Fibroblast of skin of abdomen (primary cell): Measurements from ENCODE around the gene FASTK. TPM values are rescaled to one million over a fixed set of nuclear protein-coding genes. Genes with fewer than 3 reads are reported as not detected.

Source experiments
- DNase-seq: peaks from one replicate; pipeline ENCODE4 v3.0.0-alpha.2; 2013
- polyA plus RNA-seq, 2 experiments: library from polyadenylated mRNA; unstranded; fragments of 120-200 nt; gene quantifications; one replicate each; pipeline ENCODE4 v1.2.1, GENCODE V29; 2013; ENCODE audit not compliant: insufficient read length in 2 of 2

The FASTK gene, protein sequence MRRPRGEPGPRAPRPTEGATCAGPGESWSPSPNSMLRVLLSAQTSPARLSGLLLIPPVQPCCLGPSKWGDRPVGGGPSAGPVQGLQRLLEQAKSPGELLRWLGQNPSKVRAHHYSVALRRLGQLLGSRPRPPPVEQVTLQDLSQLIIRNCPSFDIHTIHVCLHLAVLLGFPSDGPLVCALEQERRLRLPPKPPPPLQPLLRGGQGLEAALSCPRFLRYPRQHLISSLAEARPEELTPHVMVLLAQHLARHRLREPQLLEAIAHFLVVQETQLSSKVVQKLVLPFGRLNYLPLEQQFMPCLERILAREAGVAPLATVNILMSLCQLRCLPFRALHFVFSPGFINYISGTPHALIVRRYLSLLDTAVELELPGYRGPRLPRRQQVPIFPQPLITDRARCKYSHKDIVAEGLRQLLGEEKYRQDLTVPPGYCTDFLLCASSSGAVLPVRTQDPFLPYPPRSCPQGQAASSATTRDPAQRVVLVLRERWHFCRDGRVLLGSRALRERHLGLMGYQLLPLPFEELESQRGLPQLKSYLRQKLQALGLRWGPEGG
- polyA plus RNA-seq (2013, experiment 1 of 2; ENCODE audit: insufficient read length), result 81.5 TPM
- 84.1 TPM for polyA plus RNA-seq (2013, experiment 2 of 2; ENCODE audit: insufficient read length)

DNA sequence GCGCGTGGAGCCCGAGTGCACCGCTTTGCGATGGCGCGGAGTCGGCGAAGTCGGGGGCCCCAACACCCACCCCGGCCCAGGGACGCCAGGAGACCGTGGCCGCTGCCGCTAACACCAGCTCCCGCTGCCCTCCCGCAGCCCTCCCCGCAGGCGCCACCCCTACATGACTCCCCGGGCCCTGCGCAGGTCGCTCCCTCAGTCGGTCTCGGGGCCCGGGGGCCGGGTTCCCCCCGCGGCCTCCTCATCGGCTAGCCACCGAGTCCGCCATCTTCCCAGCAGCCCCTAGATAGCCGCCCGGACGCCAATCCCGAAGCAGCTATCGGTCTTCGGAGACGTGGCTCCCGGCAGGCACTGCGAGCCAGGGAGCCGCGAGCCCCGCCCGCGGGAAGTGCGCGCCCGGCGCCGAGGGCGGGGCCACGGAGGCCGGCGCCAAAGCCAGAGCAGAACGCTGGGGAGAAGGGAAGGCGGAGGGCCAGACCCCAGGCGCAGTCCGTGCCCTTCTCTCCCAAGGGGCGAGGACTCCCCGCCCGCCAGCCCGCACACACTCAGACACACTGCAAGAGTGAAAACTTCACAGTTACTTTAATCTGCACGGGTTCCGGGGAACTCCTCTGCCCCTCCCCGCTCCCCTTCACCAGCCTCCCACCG, at the start of gene FASTK:
FASTK (minus strand) TSS at position 288 of the 648 bp plus-strand sequence; CDS start at position 245, 43 bp downstream.
- DNase-seq, result peak; percentile 91

DNA sequence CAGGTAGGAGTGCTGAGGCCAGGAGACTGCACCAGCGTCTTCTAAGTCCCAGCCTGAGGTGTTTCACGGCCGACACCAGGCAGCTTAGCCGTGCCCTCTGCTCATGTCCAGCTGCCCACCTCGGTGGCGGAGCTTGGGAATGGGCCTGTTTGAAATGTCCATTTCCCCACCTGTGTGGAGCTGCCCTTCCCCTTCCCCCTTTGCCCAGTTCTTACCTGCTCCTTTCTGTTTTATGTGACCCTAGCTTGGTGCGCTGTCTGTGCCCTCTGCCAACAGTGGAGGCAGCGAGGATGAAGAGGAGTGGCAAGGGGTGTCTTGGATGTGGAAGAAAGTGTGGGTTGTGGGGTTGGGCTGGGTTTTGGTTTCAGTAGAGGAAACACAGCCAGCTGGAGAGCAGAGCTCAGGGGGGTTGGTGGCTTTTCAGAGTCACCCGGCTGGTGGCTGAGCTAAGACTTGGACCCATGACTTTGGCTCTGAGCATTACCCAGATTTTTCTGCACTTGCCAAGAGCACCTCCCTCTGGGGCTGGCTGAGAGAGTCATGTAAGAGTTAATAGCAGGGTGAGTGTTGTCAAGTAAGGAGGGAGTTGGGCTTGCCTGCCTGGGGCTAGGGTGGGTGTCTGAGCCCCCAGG, 49.5 kb upstream of the FASTK start:
- DNase-seq, result no peak

DNA sequence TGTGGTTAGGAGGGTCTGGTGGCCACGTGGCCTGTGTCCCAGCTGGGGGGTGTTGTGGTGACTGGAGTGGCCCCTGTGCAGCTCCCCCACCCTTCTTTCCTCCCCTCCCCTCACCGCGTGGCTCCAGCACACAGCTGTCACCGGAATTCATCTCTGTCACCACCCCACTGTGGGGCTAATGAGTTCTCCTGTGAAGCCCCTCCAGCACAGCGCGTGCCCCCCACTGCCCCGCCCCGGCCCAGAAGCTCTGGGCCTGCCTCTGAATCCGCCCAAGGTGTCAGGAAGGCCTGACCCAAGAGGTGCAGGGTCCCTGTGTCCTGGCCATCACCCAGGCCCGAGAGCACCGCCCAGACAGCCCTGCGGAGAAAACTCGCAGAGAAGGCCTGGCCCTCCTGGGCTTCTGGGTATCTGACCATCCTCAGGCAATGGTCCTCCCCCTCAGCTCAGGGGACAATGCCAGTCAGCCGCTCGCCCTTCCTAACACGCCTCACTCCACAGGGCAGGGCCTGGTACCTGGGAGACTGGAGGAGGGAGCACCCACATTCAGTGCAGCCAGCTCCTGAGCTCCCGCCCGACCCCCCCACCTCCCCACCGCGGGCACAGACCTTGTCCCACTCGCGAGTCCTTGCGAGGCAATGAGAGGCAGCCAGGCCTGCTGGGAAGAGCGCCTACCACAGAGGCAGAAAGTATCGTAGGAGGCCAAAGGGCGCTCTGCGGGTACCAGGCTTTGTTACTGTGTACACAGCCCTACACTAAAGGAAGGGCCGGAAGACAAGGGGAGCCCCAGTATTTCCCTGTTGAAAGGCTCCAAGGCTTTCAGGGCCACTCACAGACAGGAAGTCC, 48.7 kb upstream of the FASTK start:
- no peak for DNase-seq

DNA sequence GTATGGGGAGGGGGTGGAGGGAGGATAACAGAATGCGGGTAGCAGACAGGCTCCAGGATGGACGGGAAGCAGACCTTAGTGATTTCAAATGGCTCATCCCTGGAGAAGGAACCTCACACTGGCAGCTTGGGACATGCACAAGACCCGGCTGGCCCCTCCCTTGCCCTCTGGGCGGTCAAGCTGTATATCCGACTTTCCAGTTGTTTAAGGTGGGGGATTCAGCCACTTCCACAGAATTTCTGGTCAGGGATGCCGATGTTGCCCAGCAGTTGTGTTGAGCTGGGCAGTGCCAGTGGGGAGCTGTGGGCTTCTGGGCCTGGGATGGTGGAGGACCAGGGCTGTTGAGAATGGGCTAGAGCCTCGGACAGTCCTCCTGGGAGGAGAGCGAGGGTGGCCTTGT, 48.1 kb upstream of the FASTK start:
- no peak for DNase-seq

DNA sequence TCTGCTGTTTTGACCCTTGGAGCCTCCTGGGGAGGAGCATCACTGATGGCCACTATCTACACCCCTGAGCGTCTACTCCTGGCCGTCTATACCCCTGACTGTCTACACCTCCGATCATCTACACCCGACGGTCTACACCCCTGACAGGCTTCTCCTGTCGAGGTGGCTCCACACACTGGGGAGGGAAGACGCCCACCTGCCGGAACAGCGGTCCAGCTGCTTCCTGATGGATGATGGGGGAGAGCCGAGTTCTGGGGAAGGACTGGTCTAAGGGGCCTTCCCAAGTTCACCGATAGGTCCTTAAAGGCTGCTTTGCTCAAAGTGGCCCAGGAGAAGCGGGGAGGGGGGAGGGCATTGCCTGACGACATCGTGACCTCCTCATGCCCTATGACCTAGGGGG, 47.5 kb upstream of the FASTK start:
- DNase-seq, result no peak

DNA sequence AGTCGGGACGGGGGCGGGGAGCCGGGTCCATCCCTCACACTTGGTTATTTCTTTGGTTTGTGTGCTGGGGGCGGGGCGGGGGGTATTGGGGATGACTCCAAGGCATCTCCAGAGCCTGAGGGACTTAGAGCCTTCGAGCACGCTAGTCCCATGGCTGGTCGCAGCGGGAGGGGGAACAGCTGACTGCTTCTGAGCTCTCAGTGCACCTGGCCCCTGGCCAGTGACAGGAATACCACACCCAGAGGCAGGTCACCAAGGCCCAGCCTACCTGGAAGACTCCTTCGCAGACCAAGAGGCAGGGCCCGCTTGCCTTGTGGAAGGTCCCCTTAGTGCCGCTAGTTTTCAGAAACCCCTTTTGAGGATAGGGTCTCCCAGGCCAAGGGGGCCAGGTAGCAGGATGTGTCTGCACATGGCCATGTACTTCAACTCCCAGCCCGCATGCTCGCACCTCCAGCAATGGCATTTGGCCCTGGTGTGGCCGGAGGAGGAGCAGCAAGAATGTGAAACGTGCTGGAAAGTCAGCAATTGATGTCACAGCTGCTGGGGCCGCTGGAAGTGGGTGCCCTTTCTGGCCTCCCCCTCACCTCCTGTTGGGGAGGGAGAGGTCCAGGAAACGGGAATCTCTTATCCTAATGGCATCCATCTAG, 46.0 kb upstream of the FASTK start:
- no peak for DNase-seq

DNA sequence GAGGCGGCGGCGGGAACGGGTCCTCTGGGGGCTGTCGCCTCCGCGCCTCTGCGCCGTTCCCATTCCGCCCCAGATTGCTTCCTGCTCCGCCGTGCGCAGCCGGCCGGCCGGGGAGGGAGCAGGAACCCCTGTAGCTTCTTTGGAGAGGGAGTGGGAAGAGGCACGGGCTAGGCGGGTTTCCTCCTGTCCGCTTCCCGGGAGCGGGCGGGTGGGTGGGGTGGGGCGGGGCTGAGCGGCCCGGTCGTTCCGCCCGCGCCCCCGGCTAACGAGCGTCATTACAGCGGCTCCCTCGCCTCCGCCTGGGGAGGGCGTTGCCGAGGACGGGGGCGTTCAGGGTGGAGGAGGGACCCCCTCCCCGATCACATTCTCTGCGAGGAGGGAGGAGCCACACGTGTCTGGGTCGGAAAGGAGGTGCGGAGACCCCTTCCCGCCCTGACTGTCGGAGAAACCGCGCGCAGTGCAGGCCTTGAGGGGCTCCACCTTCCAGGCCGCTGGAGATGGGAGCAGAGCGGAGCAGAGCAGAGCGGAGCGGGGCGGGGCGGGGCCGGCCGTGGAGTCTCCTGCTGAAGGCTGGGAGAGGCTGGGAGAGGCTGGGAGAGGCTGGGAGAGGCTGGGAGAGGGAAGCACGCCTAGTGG, 45.4 kb upstream of the FASTK start:
- DNase-seq, result peak; percentile 6

DNA sequence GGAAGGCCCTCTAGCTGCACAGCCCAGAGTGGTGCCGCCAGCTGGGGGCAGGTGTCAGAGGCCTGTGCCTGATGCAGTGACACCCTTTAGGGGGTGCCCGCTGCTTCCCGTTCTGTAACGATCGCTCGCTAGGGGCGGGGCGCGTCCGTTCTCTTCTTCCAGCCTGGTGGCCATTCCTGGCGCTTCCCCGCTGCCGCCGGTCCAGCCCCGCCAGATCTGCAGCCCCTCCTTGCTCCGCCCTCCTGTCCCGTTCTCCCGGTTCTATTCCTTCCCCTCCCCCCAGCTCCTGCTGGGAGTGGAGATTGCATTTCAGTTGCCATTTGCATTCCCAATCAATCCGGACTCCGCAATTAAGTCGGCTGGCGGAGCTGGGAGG, 44.8 kb upstream of the FASTK start:
- DNase-seq, result peak; percentile 31

DNA sequence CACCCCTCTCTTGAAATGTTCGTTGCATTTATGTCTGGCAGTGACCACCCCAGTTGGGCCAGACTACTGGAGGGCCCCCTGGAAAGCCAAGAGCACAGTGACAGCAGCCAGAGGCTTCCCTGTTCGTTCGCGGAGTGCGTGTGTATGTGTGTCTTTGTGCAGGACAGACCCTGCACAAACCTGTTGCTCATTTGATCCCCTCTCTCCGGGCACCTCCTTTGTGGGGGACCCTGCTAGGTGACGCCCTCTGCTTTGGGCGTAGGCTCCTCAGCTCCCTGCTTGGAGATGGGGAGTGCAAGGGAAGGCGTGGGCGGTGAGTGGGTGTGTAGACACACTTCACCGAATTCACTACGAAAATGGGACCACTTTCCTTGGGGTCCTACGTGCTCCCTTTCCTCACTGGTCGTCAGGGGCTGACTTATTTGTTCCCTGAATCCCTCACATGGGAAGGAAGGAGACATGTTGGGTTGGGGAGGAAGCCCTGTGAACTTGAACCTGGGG, 44.3 kb upstream of the FASTK start:
- no peak for DNase-seq

DNA sequence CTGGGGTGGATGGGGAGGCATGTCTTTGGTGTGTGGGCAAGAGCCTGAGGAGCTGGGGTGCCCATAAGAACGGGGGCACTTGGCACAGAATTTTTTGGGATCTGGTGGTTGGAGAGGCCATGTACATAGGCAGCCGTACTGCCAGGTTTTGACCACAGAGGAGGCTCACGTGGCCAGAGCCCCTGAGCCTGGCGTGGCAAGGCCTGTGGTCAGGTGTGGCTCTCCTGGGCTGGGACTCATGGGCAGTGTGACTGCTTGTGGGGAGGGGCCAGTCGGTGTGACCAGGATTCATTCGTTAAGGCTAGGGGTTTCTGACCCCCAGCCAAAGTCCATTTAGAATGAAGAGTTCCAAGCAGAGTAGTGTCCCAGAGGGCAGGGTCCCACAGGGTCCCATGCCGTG, 43.9 kb upstream of the FASTK start:
- no peak for DNase-seq

DNA sequence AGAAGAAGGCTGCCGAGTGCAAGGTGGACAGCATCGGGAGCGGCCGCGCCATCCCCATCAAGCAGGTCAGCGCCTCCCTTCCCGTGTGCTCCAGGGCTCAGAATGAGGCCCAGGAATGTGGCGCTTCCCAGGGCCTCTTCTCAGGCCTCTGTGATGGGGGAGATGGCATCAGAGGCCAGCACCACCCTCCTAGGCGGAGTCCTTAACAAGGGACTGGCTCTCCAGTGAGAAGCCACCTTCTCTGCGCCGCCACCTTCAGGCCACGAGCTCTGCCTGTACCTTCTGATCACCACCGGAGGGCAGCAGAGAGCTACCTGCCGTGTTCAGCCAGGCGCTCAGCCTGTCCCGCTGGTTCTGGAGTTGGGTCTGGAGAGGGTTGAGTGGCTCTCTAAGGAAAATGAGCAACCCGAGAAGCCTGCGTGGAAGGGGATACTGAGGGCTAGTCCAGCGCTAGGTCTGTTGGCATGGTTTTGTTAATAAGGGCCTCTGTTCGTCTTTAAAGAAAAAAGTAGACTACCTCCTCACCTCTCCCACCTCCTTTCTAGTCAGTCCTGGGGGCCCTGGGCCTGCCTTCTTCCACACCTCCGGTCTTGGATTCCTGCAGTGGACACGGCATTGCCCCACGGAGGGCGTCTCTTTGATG, 43.3 kb upstream of the FASTK start:
- peak; percentile 73 for DNase-seq

DNA sequence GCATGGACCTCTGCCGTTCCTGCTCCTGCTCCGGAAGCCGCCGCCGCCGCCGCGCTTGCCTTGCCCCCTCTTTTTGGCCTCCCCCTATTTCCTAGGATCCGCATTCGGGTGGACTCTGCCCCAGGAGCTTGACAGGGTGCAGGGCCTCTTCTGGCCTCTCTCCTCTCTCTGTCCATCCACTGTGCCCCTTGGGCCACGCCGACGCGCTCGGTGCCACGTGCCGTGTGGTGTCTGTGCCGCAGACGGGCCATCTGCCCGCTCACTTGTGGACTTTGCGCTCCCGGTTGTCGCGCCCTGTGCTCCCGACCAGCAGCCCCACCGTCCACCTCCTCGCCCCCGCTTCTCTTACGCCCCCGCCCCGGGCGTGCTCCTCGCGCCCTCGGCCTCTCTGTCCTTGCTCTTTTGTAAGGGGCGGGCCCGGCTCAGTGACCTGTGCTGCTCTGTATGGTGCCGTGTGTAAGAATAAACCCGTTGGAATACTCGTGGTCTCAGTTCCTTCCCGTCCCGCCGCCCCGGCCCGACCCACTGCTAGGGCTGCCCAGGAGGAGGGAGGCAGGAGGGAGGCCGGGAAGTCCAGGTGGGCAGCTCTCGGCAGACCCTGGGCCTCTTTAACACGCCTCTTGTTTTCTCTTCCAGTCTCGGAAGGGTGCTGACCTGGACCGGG, 42.7 kb upstream of the FASTK start:
- no peak for DNase-seq

DNA sequence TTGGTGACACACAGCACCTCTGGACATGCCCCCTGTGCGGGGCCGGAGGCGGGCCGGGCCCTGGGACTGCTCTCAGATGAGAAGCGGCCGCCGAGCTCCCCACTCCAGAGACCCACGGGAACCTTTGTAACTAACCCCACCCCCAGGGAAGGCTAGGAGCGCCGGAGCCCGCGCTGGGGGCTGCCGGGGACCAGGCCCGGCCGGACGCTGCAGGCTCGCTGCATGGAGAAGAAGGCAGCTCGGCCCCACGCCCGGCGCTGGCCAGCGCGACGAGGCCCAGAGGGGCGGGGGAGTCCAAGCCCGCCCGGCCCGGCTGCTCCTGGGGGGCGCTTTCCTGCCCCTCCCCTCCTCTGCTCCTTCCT, 42.2 kb upstream of the FASTK start:
- DNase-seq, result no peak

DNA sequence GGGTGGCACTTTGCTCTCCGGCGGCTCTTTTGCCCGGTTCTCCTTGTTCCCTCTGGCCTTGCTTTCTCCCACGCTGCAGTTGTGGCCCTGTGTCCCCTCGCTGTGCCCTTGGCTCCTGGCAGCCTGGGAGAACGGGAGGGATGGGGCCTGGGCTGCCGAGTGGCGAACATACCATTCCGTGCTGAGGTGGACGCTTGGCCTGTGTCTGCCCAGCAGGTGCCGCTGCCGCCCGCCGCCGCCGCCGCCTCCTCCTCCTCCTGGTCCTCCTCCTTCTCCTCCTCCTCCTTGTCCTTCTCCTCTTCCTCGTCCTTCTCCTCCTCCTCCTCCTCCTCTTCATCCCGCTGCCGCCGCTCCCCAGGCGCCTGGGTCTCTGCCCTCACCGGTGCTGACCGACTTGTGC, 41.7 kb upstream of the FASTK start:
- no peak for DNase-seq

DNA sequence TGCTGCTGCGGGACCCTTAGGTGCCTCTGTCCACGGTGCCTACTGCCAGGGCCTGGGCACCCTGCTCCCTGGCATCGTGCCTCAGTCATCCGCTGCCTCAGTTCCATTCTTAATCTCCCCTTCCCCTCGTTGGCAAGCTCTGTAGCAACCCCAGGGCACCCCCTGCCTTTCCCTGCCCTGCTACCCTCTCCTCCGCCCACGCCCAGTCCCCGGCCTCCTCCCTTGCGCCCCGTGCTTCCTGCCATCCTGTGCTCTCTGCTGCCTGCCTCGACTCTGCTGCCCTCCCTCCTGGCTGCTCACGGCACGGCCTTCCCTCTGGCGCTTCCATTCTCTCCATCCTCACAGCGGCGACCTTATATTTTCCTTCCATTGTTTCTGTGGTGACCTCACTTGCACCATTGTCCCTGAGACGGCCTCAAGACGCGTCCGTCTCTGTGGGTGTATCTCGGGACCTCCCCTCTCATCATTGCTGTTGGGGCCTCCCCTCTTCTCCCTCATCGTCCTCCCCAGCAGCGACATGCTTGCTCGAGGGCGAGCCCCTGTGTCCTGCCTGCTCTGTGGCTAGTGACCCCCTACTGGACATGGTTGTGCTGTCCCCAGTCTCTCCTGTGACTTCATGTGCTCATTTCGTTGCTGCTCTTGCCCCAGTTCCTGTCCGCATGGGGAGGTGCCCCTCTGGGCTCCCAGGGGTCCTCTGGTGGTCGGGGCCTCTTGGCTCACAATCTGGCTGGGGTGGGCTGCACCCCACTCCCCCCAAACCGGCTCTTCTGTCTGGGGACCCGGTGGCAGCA, 41.0 kb upstream of the FASTK start:
- DNase-seq, result no peak

DNA sequence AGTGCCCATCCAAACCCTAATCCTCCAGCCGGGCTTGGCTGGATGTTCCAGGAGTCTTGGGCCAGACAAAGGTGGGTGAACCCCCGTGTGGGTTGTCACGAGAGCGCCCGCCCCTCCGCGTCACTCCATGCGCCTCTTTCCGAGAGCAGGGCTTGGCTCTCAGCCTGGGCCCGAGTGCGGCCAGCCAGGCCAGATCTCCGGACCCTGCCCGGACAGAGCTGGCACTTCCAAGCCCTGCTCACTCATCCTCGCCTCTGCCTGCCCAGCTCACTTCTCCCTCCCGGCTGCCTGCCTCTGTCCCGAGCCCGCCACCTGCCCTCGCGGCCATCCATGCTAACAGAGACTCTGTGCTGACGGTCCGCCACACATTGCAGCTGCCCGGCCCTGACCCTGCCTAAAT, 40.3 kb upstream of the FASTK start:
- DNase-seq, result no peak

DNA sequence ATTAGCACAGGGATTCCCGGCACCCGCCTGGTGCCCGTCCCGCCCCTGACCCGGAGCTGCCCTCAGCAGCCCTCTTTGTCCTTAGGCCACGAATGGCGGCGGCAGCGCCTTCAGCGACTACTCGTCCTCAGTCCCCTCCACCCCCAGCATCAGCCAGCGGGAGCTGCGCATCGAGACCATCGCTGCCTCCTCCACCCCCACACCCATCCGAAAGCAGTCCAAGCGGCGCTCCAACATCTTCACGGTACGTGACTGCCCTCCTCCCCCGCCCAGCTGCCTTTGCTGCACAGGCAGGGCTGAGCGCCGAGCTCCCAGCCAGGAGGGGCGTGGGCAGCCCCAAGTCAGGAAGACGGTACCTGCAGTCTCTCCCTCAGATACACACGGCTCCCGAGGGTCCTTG, 39.3 kb upstream of the FASTK start:
- DNase-seq, result no peak

DNA sequence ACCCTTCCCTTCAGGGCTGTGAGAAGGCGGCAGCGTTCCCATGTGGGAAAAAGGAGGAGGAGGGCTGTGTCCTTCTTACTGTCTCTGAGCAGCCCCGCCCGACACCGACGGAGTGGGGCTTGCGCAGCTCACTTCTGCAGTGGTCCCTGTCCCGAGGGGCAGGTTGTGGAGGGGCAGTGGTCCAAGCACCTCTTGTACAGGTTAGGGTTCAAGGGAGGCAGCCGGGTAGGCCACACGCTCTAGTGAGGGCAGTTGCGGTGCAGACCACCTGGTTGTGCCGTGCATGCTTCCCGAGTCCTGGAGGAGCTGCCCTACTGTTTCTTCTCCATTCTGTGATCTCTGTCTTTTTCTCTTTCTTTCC, 38.4 kb upstream of the FASTK start:
- no peak for DNase-seq
